ENCODE results near the gene ZNF423.

ZNF423 gene

GRCh38 chr16:49463529-49463928 is 392.4 kb downstream of the ZNF423 start:
- DNase-seq, result peak; percentile 7

GRCh38 chr16:49462989-49463371 is 392.9 kb downstream of the ZNF423 start:
- DNase-seq, result peak; percentile 49

- DNase-seq, result no peak
These were observed 393.4 kb downstream of the ZNF423 start for GRCh38 chr16:49462362-49462988.

GRCh38 chr16:49461517-49461951 is 394.4 kb downstream of the ZNF423 start:
- no peak for DNase-seq

GRCh38 chr16:49460786-49461470 is 395.0 kb downstream of the ZNF423 start:
- no peak for DNase-seq

- DNase-seq, result no peak
These were observed 395.8 kb downstream of the ZNF423 start for GRCh38 chr16:49459953-49460735.

- DNase-seq, result no peak
These were observed 397.1 kb downstream of the ZNF423 start for GRCh38 chr16:49458656-49459445.

GRCh38 chr16:49458243-49458642 is 397.7 kb downstream of the ZNF423 start:
- no peak for DNase-seq

- no peak for DNase-seq
These were observed 398.7 kb downstream of the ZNF423 start for GRCh38 chr16:49457196-49457595.

- no peak for DNase-seq
These were observed 399.1 kb downstream of the ZNF423 start for GRCh38 chr16:49456763-49457162.

- DNase-seq, result no peak
These were observed 399.7 kb downstream of the ZNF423 start for GRCh38 chr16:49455991-49456745.

GRCh38 chr16:49455181-49455990 is 400.5 kb downstream of the ZNF423 start:
- no peak for DNase-seq

GRCh38 chr16:49454426-49455180 is 401.3 kb downstream of the ZNF423 start:
- DNase-seq, result no peak

GRCh38 chr16:49453983-49454382 is 401.9 kb downstream of the ZNF423 start:
- DNase-seq, result no peak

GRCh38 chr16:49453021-49453420 is 402.9 kb downstream of the ZNF423 start:
- no peak for DNase-seq

GRCh38 chr16:49452578-49452977 is 403.3 kb downstream of the ZNF423 start:
- no peak for DNase-seq

- DNase-seq, result no peak
These were observed 403.8 kb downstream of the ZNF423 start for GRCh38 chr16:49452108-49452507.

GRCh38 chr16:49446805-49447204 is 409.1 kb downstream of the ZNF423 start:
- DNase-seq, result no peak

- DNase-seq, result peak; percentile 83
These were observed 412.3 kb downstream of the ZNF423 start for GRCh38 chr16:49443576-49443975.

- no peak for DNase-seq
These were observed 413.1 kb downstream of the ZNF423 start for GRCh38 chr16:49442805-49443204.

GRCh38 chr16:49441366-49441780 is 414.5 kb downstream of the ZNF423 start:
- no peak for DNase-seq

Data from NCI-H2171 (cell line).